Endothelial cell of umbilical vein (primary cell): ENCODE results near the gene TIMM50. TPM values are rescaled to one million over a fixed set of nuclear protein-coding genes. Genes with fewer than 3 reads are reported as not detected.

Source experiments
- BruUV-seq: library from RNA; stranded (reverse); fragments of 400-500 nt; replicated peaks from 2 replicates; lab custom pipeline; 2021; lab: Mats Ljungman, UMichigan
- CTCF ChIA-PET: fragments of 300-600, 350-600 bp; sonication (Branson Sonifier 250); formaldehyde crosslinking; loops from one replicate; lab custom pipeline; 2021; ENCODE audit warnings: antibody characterized with exemption, inconsistent platforms; lab: Charles Lee
- POLR2A ChIA-PET: fragments of 300-600, 350-600 bp; sonication (Branson Sonifier 250); formaldehyde crosslinking; loops from one replicate; lab custom pipeline; 2021; ENCODE audit warnings: antibody characterized with exemption, inconsistent platforms; lab: Charles Lee
- DNase-seq: peaks from one replicate; pipeline ENCODE4 v3.0.0-alpha.2; 2011; ENCODE audit warnings: low read depth, low spot score
- FAIRE-seq: peaks from 2 replicates; lab custom pipeline; 2011; peaks lifted over from hg19 to GRCh38; lab: Jason Lieb, UNC
- H2AFZ ChIP-seq: 2 replicates; pipeline ENCODE4 v1.6.0; 2012; ENCODE audit warnings: low read depth, low read length, control low read depth, inconsistent platforms
- H3K27ac ChIP-seq: 2 replicates; pipeline ENCODE4 v1.5.1; 2011; ENCODE audit warnings: low read depth, mild to moderate bottlenecking, control low read depth, low read length, moderate library complexity; ENCODE audit not compliant: insufficient read depth
- H3K27me3 ChIP-seq, 2 experiments: 2 replicates each; pipeline versions ENCODE4 v1.6.0 to v1.6.1; 2011; ENCODE audit warnings: low read length in 2 of 2, mixed read lengths in 1 of 2; ENCODE audit not compliant: control insufficient read depth in 2 of 2, insufficient read depth in 2 of 2
- H3K36me3 ChIP-seq, 2 experiments: 2 replicates in 1 of 2; 3 replicates in 1 of 2; pipeline ENCODE4 v1.5.1; 2011; ENCODE audit warnings: low read length in 2 of 2, mild to moderate bottlenecking in 1 of 2, moderate library complexity in 1 of 2; ENCODE audit not compliant: control insufficient read depth in 2 of 2, insufficient read depth in 2 of 2; ENCODE audit errors: extremely low read depth in 1 of 2
- H3K4me1 ChIP-seq: 3 replicates; pipeline ENCODE4 v1.5.1; 2011; ENCODE audit warnings: mild to moderate bottlenecking, low read length; ENCODE audit not compliant: control insufficient read depth, insufficient read depth; ENCODE audit errors: extremely low read depth
- H3K4me2 ChIP-seq: 2 replicates; pipeline ENCODE4 v1.6.1; 2011; ENCODE audit warnings: low read length, control low read depth, mixed read lengths; ENCODE audit not compliant: insufficient read depth
- H3K4me3 ChIP-seq, 3 experiments: fragments of 200-600 bp in 1 of 3; sonication (generic), shearing (Covaris generic) in 1 of 3; replicated peaks in 1 of 3; 2 replicates each; pipeline ENCODE4 v1.5.1; 2011 to 2016; ENCODE audit warnings: control low read depth in 3 of 3, low read length in 3 of 3, mild to moderate bottlenecking in 2 of 3, inconsistent platforms in 1 of 3, low read depth in 1 of 3, moderate library complexity in 1 of 3; ENCODE audit not compliant: insufficient read depth in 1 of 3
- H3K79me2 ChIP-seq: 2 replicates; pipeline ENCODE4 v1.6.0; 2012; ENCODE audit warnings: low read length, inconsistent platforms; ENCODE audit not compliant: control insufficient read depth, insufficient read depth
- H3K9ac ChIP-seq: replicated peaks from 2 replicates; pipeline ENCODE3; 2011; ENCODE audit warnings: low read length, control low read depth; ENCODE audit not compliant: insufficient read depth; ENCODE audit errors: extremely low read depth
- H3K9me1 ChIP-seq: replicated peaks from 3 replicates; pipeline ENCODE4 v1.6.0; 2011; ENCODE audit warnings: mild to moderate bottlenecking, low read length; ENCODE audit not compliant: control insufficient read depth, insufficient read depth; ENCODE audit errors: extremely low read depth
- H3K9me3 ChIP-seq: replicated peaks from 2 replicates; pipeline ENCODE4 v1.5.1; 2012; ENCODE audit warnings: low read length, inconsistent platforms; ENCODE audit not compliant: control insufficient read depth, insufficient read depth
- H4K20me1 ChIP-seq: replicated peaks from 2 replicates; pipeline ENCODE3; 2011; ENCODE audit warnings: mild to moderate bottlenecking, low read length; ENCODE audit not compliant: control insufficient read depth, insufficient read depth; ENCODE audit errors: extremely low read depth
- CTCF ChIP-seq, 2 donors: IDR thresholded peaks; 1 replicate in 1 of 2; 2 replicates in 1 of 2; pipeline ENCODE4 v1.5.1; 2011; ENCODE audit warnings: low read length in 2 of 2, mild to moderate bottlenecking in 2 of 2, moderate library complexity in 2 of 2, control low read depth in 1 of 2, inconsistent platforms in 1 of 2, low read depth in 1 of 2; ENCODE audit not compliant: insufficient read depth in 1 of 2; ENCODE audit errors: extremely low read depth in 1 of 2
- EZH2 ChIP-seq: IDR thresholded peaks from 2 replicates; pipeline ENCODE4 v1.6.1; 2012; ENCODE audit warnings: borderline replicate concordance, low read depth, mild to moderate bottlenecking, moderate library complexity, low read length, inconsistent platforms; ENCODE audit not compliant: severe bottlenecking
- FOS ChIP-seq: IDR thresholded peaks from 2 replicates; pipeline ENCODE4 v1.6.1; 2011; ENCODE audit warnings: mild to moderate bottlenecking, low read length, moderate library complexity, borderline replicate concordance; ENCODE audit not compliant: insufficient read depth
- GATA2 ChIP-seq: IDR thresholded peaks from 2 replicates; pipeline ENCODE4 v1.7.0; 2011; ENCODE audit warnings: low read depth, mild to moderate bottlenecking, moderate library complexity, mixed read lengths, low read length; ENCODE audit not compliant: insufficient read length, insufficient read depth
- JUN ChIP-seq: IDR thresholded peaks from 2 replicates; pipeline ENCODE4 v1.6.1; 2011; ENCODE audit warnings: borderline replicate concordance, low read depth; ENCODE audit not compliant: insufficient read length, insufficient read depth
- MYC ChIP-seq: IDR thresholded peaks from one replicate; pipeline ENCODE4 v1.6.1; 2011; ENCODE audit warnings: mild to moderate bottlenecking, low read depth, low read length
- dilution Hi-C: fragments of 300-500 bp; cut with MboI; formaldehyde crosslinking; loops from one replicate; pipeline ENCODE4 v1.15.0; 2019; ENCODE audit warnings: low sequenced_read_pairs; ENCODE audit not compliant: extremely low pct_ligation_motif_present
- intact Hi-C: fragments of 100-400 bp; cut with micrococcal nuclease; formaldehyde crosslinking; loops from one replicate; pipeline ENCODE4 v1.10.0; 2022
- polyA plus RNA-seq, 4 experiments: library from polyadenylated mRNA; depleted of rRNA in 3 of 4; stranded (reverse) in 3 of 4; unstranded in 1 of 4; fragments of >200 nt; gene quantifications; 2 replicates each; pipeline versions ENCODE4 v1.2.1 to v1.2.3, GENCODE V29; 2011 to 2012; ENCODE audit warnings: missing spikeins in 1 of 4
- total RNA-seq: library from RNA; stranded (reverse); gene quantifications from 2 replicates; pipeline ENCODE4 v1.2.3, GENCODE V29; 2021

Gene TIMM50
- total and polyA plus RNA-seq, 2 donors (not counting 3 experiments of a cell fraction or from before 2014, with no cell fraction given): 85.7 to 118 TPM

- H3K9ac ChIP-seq: no peak overlapping the region
- no peaks in the 10 kb centered on the region for H3K79me2 ChIP-seq
- H4K20me1 ChIP-seq: no peaks in the 10 kb centered on the region
- H3K36me3 ChIP-seq: peaks cover 17 to 81% of the 10 kb centered on the region in 2 experiments
- no peaks in the 10 kb centered on the region for H3K9me3 ChIP-seq
- DNase-seq (no peak), FAIRE-seq (no peak)
- POLR2A ChIA-PET: no interaction called here
- dilution Hi-C loops (no loop called here), intact Hi-C loops (no loop called here)
- no peak for TF ChIP-seq GATA2
- TF ChIP-seq FOS: no peak
- TF ChIP-seq MYC: no peak
- TF ChIP-seq JUN: no peak
- TF ChIP-seq CTCF (IDR thresholded peaks at IDR 0.05; ENCODE audit: extremely low read depth in 1 of 2, insufficient read depth in 1 of 2, low read depth in 1 of 2, low read length in 2 of 2): no peak
- H3K27ac ChIP-seq: no peak overlapping the region
- BruUV-seq: no TSS peak
- no peaks in the 10 kb centered on the region for H3K27me3 ChIP-seq
- H3K4me3 ChIP-seq: no peak overlapping the region
- no peak overlapping the region for H3K4me2 ChIP-seq
- no peaks in the 10 kb centered on the region for H3K4me1 ChIP-seq
- H3K9me1 ChIP-seq: no peaks in the 10 kb centered on the region
- no peak overlapping the region for H2AFZ ChIP-seq
- CTCF ChIA-PET: interaction anchor here (1.5 kb wide), 1 partner anchor 78 kb away, joined by 3 read pairs; the partner anchor contains the start of genes MED29 and PAF1
Measured at GRCh38 chr19:39469036-39469435, 11.6 kb upstream of the TIMM50 start.

- H3K4me2 ChIP-seq: no peak overlapping the region
- ChIA-PET CTCF (no interaction called here), POLR2A (no interaction called here)
- FAIRE-seq: no peak
- no peak overlapping the region for H3K27ac ChIP-seq
- intact Hi-C loops: no loop called here
- no peak overlapping the region for H2AFZ ChIP-seq
- TF ChIP-seq CTCF (IDR thresholded peaks at IDR 0.05; ENCODE audit: extremely low read depth in 1 of 2, insufficient read depth in 1 of 2, low read depth in 1 of 2, low read length in 2 of 2): no peak
- no peak for TF ChIP-seq MYC
- no peak for TF ChIP-seq EZH2
- H3K9me3 ChIP-seq: no peaks in the 10 kb centered on the region
- no peak overlapping the region for H3K4me3 ChIP-seq
- dilution Hi-C loops: no loop called here
- no TSS peak for BruUV-seq
- no peak for DNase-seq
- peaks cover 18 to 84% of the 10 kb centered on the region in 2 experiments for H3K36me3 ChIP-seq
- no peaks in the 10 kb centered on the region for H3K9me1 ChIP-seq
- no peak overlapping the region for H3K9ac ChIP-seq
- H3K27me3 ChIP-seq: no peaks in the 10 kb centered on the region
- no peaks in the 10 kb centered on the region for H3K4me1 ChIP-seq
- no peaks in the 10 kb centered on the region for H4K20me1 ChIP-seq
- no peaks in the 10 kb centered on the region for H3K79me2 ChIP-seq
Measured at GRCh38 chr19:39469567-39469966, 11.1 kb upstream of the TIMM50 start.
